Activated gamma-delta T cell treated with anti-CD3 and anti-CD28 coated beads, Interleukin-2, amount 50 U/mL, for 16 hours (primary cell): ENCODE data around the gene SCG2.

Experiments
- DNase-seq: peaks from one replicate; pipeline ENCODE4 v3.0.0-alpha.2; 2020; ENCODE audit warnings: low read depth

Gene SCG2, protein sequence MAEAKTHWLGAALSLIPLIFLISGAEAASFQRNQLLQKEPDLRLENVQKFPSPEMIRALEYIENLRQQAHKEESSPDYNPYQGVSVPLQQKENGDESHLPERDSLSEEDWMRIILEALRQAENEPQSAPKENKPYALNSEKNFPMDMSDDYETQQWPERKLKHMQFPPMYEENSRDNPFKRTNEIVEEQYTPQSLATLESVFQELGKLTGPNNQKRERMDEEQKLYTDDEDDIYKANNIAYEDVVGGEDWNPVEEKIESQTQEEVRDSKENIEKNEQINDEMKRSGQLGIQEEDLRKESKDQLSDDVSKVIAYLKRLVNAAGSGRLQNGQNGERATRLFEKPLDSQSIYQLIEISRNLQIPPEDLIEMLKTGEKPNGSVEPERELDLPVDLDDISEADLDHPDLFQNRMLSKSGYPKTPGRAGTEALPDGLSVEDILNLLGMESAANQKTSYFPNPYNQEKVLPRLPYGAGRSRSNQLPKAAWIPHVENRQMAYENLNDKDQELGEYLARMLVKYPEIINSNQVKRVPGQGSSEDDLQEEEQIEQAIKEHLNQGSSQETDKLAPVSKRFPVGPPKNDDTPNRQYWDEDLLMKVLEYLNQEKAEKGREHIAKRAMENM

DNA sequence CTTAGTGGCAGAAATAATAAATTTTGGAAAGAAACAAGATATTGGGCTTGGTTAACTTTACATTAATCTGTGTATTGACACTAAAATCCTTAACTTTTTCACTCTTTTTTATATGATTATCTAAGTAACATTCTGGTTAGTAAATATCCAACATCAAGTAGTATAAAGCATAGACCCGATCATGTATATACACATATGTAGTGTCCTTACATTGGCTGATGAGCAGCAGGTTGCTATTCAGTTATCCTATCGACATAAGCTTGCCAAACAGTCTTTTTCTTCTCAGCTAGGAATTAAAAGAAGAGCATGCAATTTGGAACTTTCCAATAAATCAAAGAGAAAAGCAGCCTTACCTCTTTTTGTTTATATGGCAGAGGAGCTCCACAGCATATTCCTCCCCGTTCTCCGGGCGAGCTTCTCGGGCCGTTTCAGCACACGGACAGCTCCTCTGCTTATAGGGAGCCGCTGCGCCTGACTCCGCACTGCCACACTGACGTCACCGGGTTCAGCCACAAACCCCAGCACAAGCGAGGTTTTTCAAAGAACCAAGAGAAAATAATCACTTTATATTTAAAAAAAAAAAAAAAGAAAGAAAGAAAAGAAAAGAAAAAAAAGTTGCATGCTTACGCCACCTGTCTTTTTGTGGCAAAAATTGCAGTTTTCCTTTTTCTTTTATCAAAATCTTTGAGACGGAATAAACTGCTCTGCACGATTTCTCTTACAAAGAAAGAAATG is at the start of gene SCG2:
Gene SCG2 (minus strand): TSS at position 430 of the 735 bp plus-strand sequence. CDS start 3,079 bp downstream, outside the sequence.
- no peak for DNase-seq

GRCh38 chr2:223649554-223650533 is 47.7 kb upstream of the SCG2 start:
- no peak for DNase-seq

GRCh38 chr2:223648755-223649154 is 46.6 kb upstream of the SCG2 start:
- DNase-seq, result no peak

DNA sequence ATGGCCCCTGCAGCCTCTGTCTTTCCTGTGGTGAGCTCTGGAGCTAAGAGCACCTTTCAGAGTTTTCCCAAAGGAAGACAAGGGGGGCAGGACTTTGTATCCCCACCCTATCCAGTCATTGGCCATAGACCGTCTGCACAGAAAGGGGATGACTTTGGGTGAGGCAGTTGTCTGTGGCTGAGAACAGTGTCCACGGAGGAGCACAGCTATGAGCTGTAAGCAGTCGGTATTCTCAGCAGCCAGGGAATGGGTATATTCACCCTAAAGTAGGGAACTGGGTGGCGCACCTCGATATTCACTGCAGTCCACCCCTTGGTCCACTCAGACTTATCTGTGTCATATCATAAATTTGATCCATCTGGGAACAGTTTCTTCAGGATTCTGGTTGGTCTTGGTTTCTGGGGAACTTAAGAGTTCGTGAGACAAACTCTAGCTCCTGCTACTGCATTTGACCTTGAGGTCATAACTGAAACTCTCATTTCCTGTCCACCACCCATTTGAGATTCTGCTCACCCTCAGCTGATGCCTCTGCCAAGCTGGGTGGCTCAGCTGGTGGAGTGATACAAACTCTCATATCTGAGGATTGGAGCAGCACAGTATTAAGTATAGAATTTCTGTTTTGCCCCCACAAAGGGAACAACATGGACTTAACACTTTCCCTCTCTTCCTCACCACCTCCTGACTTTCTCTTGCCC is 45.2 kb upstream of the SCG2 start:
- DNase-seq, result no peak

DNA sequence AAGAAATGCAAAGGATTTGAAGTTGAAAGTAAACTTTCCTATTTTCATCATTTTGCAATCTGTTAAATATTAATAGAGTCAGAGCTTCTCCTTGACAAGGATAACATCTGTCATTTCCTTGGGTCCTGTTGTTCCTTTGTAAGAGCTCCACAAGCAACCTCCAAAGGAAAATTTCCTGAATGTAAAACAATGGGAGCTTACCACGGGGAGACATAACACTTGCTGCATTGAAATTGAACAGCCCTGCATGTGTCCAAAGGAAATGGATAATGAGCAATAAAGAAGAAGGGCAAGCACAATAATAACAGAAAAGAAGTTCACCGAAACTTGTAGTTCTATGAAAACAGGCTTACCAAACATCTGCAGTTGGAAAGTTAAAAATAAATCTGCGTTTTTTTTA is 42.0 kb upstream of the SCG2 start:
- DNase-seq, result no peak

DNA sequence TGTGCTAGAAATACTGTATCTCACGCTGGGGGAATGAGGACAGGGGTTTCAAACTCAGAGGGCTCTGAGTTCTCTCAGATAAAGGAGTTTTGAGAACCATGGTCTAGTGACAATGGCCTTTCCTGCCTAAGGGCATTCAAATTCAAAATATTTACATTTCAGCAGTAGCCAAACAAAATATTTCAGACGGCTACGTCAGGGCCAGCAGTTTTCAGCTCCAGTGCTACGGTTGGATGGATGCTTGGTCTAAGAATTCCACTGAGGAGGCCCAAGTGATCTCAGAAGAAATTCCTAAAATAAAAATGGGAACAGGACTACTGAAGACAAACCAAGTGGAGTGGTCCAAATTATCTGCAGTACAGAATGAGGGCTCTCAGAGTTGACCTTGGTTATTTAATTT is 41.1 kb upstream of the SCG2 start:
- DNase-seq, result no peak

DNA sequence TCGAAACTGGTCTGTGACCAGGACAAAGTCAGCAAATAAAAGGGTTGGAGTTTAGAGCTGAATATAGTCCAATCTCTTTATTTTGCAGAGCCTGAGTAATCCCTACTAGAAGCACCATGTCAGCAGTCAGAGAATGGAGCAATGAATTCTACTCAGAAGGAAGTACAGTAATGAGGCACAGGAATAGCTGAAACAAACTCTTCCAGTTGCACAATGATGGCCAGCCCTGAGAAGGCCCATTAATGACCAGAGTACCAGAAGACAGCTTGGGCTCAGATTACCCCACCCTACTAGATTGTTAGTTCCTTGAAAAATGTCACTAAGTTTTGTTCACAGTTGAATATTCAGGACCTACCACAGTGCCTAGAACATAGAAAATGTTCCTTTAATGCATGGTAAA is 40.3 kb upstream of the SCG2 start:
- no peak for DNase-seq

- no peak for DNase-seq
Observed at GRCh38 chr2:223641082-223641481, 38.9 kb upstream of the SCG2 start.

- no peak for DNase-seq
Observed at GRCh38 chr2:223635080-223635479, 32.9 kb upstream of the SCG2 start.

- no peak for DNase-seq
Observed at GRCh38 chr2:223634238-223634637, 32.1 kb upstream of the SCG2 start.

DNA sequence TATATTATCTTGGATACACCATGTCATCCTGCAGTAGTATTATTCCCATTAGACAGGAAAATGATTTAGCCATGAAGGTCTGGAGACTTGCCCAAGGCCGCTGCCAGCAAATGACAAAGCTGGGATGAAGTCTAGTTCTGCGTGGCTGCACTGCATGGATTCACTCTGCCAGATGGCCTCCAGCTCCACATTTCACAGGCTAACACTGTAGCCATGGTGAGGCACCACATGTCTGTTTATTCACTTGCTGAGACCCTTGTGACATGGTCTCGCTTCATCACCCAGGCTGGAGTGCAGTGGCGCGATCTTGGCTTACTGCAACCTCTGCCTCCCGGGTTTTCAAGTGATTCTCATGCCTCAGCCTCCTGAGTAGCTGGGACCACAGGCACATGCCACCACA is 31.5 kb upstream of the SCG2 start:
- no peak for DNase-seq

DNA sequence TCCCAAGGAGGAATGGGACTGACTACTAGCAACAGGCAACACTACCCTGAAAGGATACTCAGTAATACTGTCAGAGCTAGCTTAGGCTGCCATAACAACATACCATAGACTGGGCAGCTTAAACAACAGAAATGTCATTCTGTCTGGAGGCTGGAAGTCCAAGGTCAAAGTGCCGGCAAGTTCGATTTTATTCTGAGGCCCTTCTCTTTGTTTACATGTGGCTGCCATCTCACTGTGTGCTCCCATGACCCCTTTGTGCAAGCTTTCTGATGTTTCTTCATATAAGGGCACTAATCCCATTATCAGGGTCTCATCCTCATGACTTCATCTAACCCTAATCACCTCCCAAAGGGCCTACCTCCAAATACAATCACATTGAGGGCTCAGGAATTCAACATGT is 30.7 kb upstream of the SCG2 start:
- no peak for DNase-seq

- no peak for DNase-seq
Observed at GRCh38 chr2:223626716-223627115, 24.6 kb upstream of the SCG2 start.

DNA sequence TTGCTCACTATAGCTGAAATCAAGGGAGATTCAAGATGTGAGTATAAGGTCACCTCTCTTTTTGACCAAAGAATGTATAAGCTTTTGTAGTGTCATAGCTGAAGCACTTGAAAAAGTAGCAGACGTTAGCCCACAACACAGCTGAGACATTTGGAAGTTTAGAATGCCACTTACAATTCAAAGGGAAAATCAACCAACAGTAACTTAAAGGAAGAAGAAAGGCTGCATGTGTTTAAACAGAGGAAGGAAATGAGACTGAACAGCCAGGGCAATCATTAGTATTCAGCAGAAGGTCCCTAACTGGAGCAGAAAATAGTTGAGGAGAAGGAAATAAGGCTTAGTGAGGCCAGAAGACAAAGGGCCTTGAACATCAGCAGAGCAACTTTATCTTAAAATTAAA is 23.5 kb upstream of the SCG2 start:
- no peak for DNase-seq

GRCh38 chr2:223621901-223622300 is 19.7 kb upstream of the SCG2 start:
- DNase-seq, result no peak

DNA sequence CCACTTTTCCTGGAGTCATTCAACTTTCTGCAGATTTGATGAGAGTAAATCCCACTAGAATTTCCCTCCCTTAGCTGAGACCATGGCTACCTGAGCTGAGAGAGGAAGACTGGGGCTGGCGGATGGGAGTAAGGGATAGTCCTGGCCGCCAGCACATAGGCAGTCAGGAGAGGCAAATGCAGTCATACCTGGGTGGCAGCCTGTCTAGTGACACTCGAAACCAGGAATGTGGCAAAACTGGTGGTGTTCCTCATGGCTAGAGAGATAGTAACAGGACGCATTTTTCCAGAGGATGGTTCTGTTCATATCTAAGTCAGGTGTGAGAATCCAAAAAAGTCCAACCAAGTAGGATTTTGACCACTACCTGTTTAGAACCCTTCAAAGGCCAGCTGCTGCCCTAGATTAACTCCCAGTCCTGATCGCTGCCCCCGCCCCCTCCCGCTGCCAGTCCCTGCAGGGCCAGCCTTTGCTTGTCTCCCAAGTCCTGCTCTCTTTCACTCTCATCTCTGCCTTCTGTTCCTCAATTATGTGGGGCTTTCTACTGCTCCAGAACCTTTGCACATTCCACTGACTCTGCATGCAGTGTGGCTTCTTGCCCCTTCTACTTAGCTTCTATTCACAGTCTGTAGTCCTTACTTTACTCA is 17.4 kb upstream of the SCG2 start:
- DNase-seq, result no peak

GRCh38 chr2:223618172-223619035 is 16.2 kb upstream of the SCG2 start:
- DNase-seq, result no peak

- DNase-seq, result no peak
Observed at GRCh38 chr2:223614534-223614933, 12.4 kb upstream of the SCG2 start.

DNA sequence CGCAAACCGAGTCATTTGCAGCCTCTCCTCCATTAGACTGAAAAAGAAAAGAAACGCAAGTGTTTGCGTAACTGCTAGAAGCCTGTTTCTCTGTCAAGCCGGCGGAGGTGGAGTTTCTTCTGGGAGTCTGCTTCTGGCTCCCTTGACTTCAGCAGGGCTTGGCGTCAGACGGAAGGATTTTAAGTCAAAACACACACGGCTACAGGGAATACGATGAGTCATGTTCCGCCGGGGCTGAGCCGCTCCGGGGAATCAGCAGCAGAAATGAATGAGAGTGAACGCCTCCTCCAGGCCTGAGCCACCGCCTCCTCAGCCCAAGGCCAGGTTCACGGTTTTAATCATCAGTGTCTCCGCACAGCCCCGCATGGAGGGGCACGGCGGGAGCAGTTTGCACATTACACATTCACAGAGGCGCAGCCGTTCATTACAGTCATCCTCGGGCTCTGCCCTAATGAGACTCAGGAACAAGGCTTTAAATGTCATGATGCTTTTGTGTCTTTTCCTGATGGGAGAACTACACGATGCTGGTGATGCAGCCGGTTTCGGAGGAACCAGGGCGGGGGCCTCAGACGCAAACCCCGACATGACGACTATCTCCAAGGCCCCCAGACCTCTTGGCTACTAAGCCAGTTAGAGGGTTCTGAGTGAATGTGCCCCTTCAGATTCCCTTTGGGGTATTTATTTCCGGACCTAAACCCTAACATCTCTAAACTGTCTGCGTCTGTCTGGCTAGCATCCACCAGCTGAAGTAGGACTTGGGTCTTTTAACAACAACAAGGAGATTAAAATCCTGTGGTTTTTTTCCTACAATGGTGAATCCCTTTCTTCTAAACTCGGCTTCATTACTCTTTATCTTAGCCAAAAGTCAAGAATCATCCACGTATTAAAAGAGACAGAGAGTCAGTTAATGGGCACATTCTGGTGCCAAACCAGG is 11.1 kb upstream of the SCG2 start:
- no peak for DNase-seq
